Measurements from ENCODE around the gene TBK1. TPM values are rescaled to one million over a fixed set of nuclear protein-coding genes. Genes with fewer than 3 reads are reported as not detected.

The TBK1 gene
- polyA plus RNA-seq, 3 donors from 2014 or later, result 27.2 to 36.9 (median 29.2) TPM

- Mint-ChIP-seq H3K36me3 (peaks cover 48 to 69% (median 48%) of the 10 kb centered on the region in 3 donors), H3K27ac (no peak overlapping the region), H3K9me3 (no peaks in the 10 kb centered on the region), H3K4me3 (no peak overlapping the region), H3K4me1 (no peaks in the 10 kb centered on the region), H3K27me3 (ENCODE audit: low read depth in 3 of 3) (no peaks in the 10 kb centered on the region)
- DNase-seq, result no peak
These were observed 21.0 kb upstream of the TBK1 start for GRCh38 chr12:64430886-64431285.

GRCh38 chr12:64431791-64432190 lies 20.1 kb upstream of the TBK1 start:
- H3K27me3 Mint-ChIP-seq (ENCODE audit: low read depth in 3 of 3), result peaks cover 0 to 2% (median 0%) of the 10 kb centered on the region in 3 donors
- no peak for DNase-seq
- H3K36me3 Mint-ChIP-seq, result peaks cover 50 to 66% (median 51%) of the 10 kb centered on the region in 3 donors
- H3K4me3 Mint-ChIP-seq, result no peak overlapping the region
- no peaks in the 10 kb centered on the region for H3K4me1 Mint-ChIP-seq
- no peak overlapping the region for H3K27ac Mint-ChIP-seq
- no peaks in the 10 kb centered on the region for H3K9me3 Mint-ChIP-seq

GRCh38 chr12:64433915-64434314 lies 18.0 kb upstream of the TBK1 start:
- H3K4me3 Mint-ChIP-seq, result no peak overlapping the region

GRCh38 chr12:64440100-64440499 lies 11.8 kb upstream of the TBK1 start:
- H3K36me3 Mint-ChIP-seq, result peaks cover 28 to 45% (median 34%) of the 10 kb centered on the region in 3 donors
- no peaks in the 10 kb centered on the region for H3K4me1 Mint-ChIP-seq
- no peak for DNase-seq
- no peak overlapping the region for H3K4me3 Mint-ChIP-seq
- no peaks in the 10 kb centered on the region for H3K9me3 Mint-ChIP-seq
- H3K27ac Mint-ChIP-seq, result no peak overlapping the region
- peaks cover 0 to 2% (median 0%) of the 10 kb centered on the region in 3 donors for H3K27me3 Mint-ChIP-seq (ENCODE audit: low read depth in 3 of 3)

More at GRCh38 chr12:64433915-64434314, 18.0 kb upstream of the TBK1 start:
- peaks cover 0 to 2% (median 0%) of the 10 kb centered on the region in 3 donors for H3K27me3 Mint-ChIP-seq (ENCODE audit: low read depth in 3 of 3)
- no peaks in the 10 kb centered on the region for H3K4me1 Mint-ChIP-seq
- no peak overlapping the region for H3K27ac Mint-ChIP-seq
- DNase-seq, result no peak
- peaks cover 55 to 69% (median 55%) of the 10 kb centered on the region in 3 donors for H3K36me3 Mint-ChIP-seq
- no peaks in the 10 kb centered on the region for H3K9me3 Mint-ChIP-seq

GRCh38 chr12:64445490-64445889 lies 6.4 kb upstream of the TBK1 start:
- peaks cover 0 to 2% (median 0%) of the 10 kb centered on the region in 3 donors for H3K27me3 Mint-ChIP-seq (ENCODE audit: low read depth in 3 of 3)
- H3K4me1 Mint-ChIP-seq, result peaks cover 4 to 8% of the 10 kb centered on the region in 2 donors
- peaks cover 10 to 17% (median 14%) of the 10 kb centered on the region in 3 donors for H3K36me3 Mint-ChIP-seq
- no peaks in the 10 kb centered on the region for H3K9me3 Mint-ChIP-seq
- no peak overlapping the region for H3K4me3 Mint-ChIP-seq
- H3K27ac Mint-ChIP-seq, result no peak overlapping the region
- no peak for DNase-seq

- Mint-ChIP-seq H3K4me1 (peaks cover 12 to 16% of the 10 kb centered on the region in 2 donors), H3K27ac (peak overlapping the region in 2 of 6 donors; percentile 52 to 66), H3K27me3 (ENCODE audit: low read depth in 3 of 3) (peaks cover 0 to 6% (median 0%) of the 10 kb centered on the region in 3 donors), H3K4me3 (no peak overlapping the region), H3K36me3 (peaks cover 10 to 17% (median 10%) of the 10 kb centered on the region in 3 donors), H3K9me3 (no peaks in the 10 kb centered on the region)
- no peak for DNase-seq
These were observed 5.6 kb upstream of the TBK1 start for GRCh38 chr12:64446295-64446694.

- Mint-ChIP-seq H3K4me3 (peak overlapping the region; percentile 44 to 99 (median 98)), H3K27me3 (ENCODE audit: low read depth in 3 of 3) (peaks cover 5 to 13% (median 6%) of the 10 kb centered on the region in 3 donors), H3K4me1 (peaks cover 33 to 42% of the 10 kb centered on the region in 2 donors), H3K27ac (peak overlapping the region; percentile 94 to 98 (median 97)), H3K36me3 (peaks cover 3 to 9% (median 4%) of the 10 kb centered on the region in 3 donors), H3K9me3 (no peaks in the 10 kb centered on the region)
- no peak for DNase-seq
These were observed 1.8 kb upstream of the TBK1 start for GRCh38 chr12:64450057-64450640.

- H3K27me3 Mint-ChIP-seq (ENCODE audit: low read depth in 3 of 3), result peaks cover 5 to 13% (median 6%) of the 10 kb centered on the region in 3 donors
- H3K9me3 Mint-ChIP-seq, result no peaks in the 10 kb centered on the region
- H3K27ac Mint-ChIP-seq, result peak overlapping the region; percentile 94 to 98 (median 97)
- H3K36me3 Mint-ChIP-seq, result peaks cover 4 to 10% (median 4%) of the 10 kb centered on the region in 3 donors
- peak overlapping the region; percentile 97 to 99 (median 98) for H3K4me3 Mint-ChIP-seq
- DNase-seq, result peak; percentile 17 to 34 (median 19)
- peaks cover 40 to 49% of the 10 kb centered on the region in 2 donors for H3K4me1 Mint-ChIP-seq
These were observed 1.0 kb upstream of the TBK1 start for GRCh38 chr12:64450711-64451486.

GRCh38 chr12:64452559-64453329 lies 824 bp downstream of the TBK1 start:
- peak overlapping the region; percentile 96 to 97 (median 97) for H3K4me3 Mint-ChIP-seq
- peaks cover 2 to 4% (median 4%) of the 10 kb centered on the region in 3 donors for H3K36me3 Mint-ChIP-seq

GRCh38 chr12:64455506-64455905 lies 3.6 kb downstream of the TBK1 start:
- Mint-ChIP-seq H3K4me3 (peak overlapping the region in 1 of 5 donors; percentile 12), H3K9me3 (no peaks in the 10 kb centered on the region), H3K27me3 (ENCODE audit: low read depth in 3 of 3) (peaks cover 5 to 12% (median 6%) of the 10 kb centered on the region in 3 donors), H3K36me3 (peaks cover 0 to 4% (median 4%) of the 10 kb centered on the region in 3 donors), H3K4me1 (peaks cover 66 to 83% of the 10 kb centered on the region in 2 donors), H3K27ac (peak overlapping the region in 5 of 6 donors; percentile 44 to 89 (median 49))
- no peak for DNase-seq

More at GRCh38 chr12:64452559-64453329, 824 bp downstream of the TBK1 start:
- peak; percentile 16 to 30 (median 23) for DNase-seq
- Mint-ChIP-seq H3K9me3 (no peaks in the 10 kb centered on the region), H3K4me1 (peaks cover 52 to 66% of the 10 kb centered on the region in 2 donors), H3K27ac (peak overlapping the region; percentile 93 to 98 (median 96)), H3K27me3 (ENCODE audit: low read depth in 3 of 3) (peaks cover 5 to 13% (median 6%) of the 10 kb centered on the region in 3 donors)

GRCh38 chr12:64456119-64456518 lies 4.2 kb downstream of the TBK1 start:
- Mint-ChIP-seq H3K9me3 (no peaks in the 10 kb centered on the region), H3K4me1 (peaks cover 60 to 77% of the 10 kb centered on the region in 2 donors), H3K4me3 (peak overlapping the region in 1 of 5 donors; percentile 34), H3K36me3 (peaks cover 0 to 4% (median 4%) of the 10 kb centered on the region in 3 donors), H3K27me3 (ENCODE audit: low read depth in 3 of 3) (peaks cover 5 to 7% (median 6%) of the 10 kb centered on the region in 3 donors), H3K27ac (peak overlapping the region; percentile 7 to 89 (median 66))
- no peak for DNase-seq

- no peak overlapping the region for H3K4me3 Mint-ChIP-seq
- H3K27ac Mint-ChIP-seq, result peak overlapping the region; percentile 53 to 95 (median 82)
- H3K4me1 Mint-ChIP-seq, result peaks cover 53 to 77% of the 10 kb centered on the region in 2 donors
- peaks cover 0 to 5% (median 3%) of the 10 kb centered on the region in 3 donors for H3K27me3 Mint-ChIP-seq (ENCODE audit: low read depth in 3 of 3)
- no peaks in the 10 kb centered on the region for H3K9me3 Mint-ChIP-seq
- H3K36me3 Mint-ChIP-seq, result peaks cover 4 to 5% (median 4%) of the 10 kb centered on the region in 3 donors
- no peak for DNase-seq
These were observed 5.1 kb downstream of the TBK1 start for GRCh38 chr12:64457032-64457431.

- DNase-seq, result no peak
- Mint-ChIP-seq H3K27me3 (ENCODE audit: low read depth in 3 of 3) (peaks cover 0 to 3% (median 2%) of the 10 kb centered on the region in 3 donors), H3K27ac (peak overlapping the region; percentile 53 to 95 (median 82)), H3K36me3 (peaks cover 4 to 5% (median 4%) of the 10 kb centered on the region in 3 donors), H3K4me3 (peak overlapping the region in 1 of 5 donors; percentile 8), H3K4me1 (peaks cover 51 to 78% of the 10 kb centered on the region in 2 donors), H3K9me3 (no peaks in the 10 kb centered on the region)
These were observed 5.5 kb downstream of the TBK1 start for GRCh38 chr12:64457466-64457865.

Data from immature natural killer cell (primary cell).